Panc1 (cell line): ENCODE data around the gene TRAPPC2L.

Experiments
- CTCF ChIP-seq: fragments of 450-650 bp; IDR thresholded peaks from 2 replicates; pipeline ENCODE4 v1.5.1; 2017; ENCODE audit warnings: mild to moderate bottlenecking
- POLR2AphosphoS5 ChIP-seq: IDR thresholded peaks from 2 replicates; pipeline ENCODE4 v1.6.1; 2012; ENCODE audit warnings: mild to moderate bottlenecking, low read depth, low read length, moderate library complexity
- SIN3A ChIP-seq: IDR thresholded peaks from 2 replicates; pipeline ENCODE4 v1.6.1; 2012; ENCODE audit warnings: low read depth, mild to moderate bottlenecking, low read length, moderate library complexity, borderline replicate concordance; ENCODE audit not compliant: insufficient read depth
- TCF7L2 ChIP-seq: IDR thresholded peaks from 2 replicates; pipeline ENCODE4 v1.6.1; 2011; ENCODE audit warnings: mild to moderate bottlenecking, low read depth, low read length, inconsistent platforms

DNA sequence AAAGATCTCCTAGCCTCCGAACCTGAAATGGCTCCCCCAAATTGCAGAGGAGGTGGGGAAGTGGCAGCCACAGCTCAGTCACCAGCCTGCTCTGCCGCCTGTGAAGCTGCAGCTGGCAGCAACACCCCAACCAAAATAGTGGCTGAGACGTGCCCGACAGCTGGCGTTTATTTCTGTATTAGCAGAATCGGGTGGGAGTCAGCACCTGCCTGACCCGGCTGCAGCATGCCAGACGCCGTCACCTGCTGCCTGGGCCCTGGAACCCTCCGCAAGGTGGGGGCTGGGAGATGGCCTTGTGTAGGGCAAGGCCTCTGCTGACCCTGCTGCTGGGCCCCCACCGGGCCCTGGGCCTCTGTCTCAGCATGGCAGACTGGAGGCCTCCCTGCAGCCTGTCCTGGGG is 27.0 kb downstream of the TRAPPC2L start:
- TF ChIP-seq TCF7L2, result no peak
- no peak for TF ChIP-seq CTCF
- no peak for TF ChIP-seq POLR2AphosphoS5
- TF ChIP-seq SIN3A, result no peak
